Fibroblast of skin of abdomen (primary cell): ENCODE data around the gene KRTAP6-1. TPM values are rescaled to one million over a fixed set of nuclear protein-coding genes. Genes with fewer than 3 reads are reported as not detected.

ENCODE experiments used
- DNase-seq: peaks from one replicate; pipeline ENCODE4 v3.0.0-alpha.2; 2013
- polyA plus RNA-seq, 2 experiments: library from polyadenylated mRNA; unstranded; fragments of 120-200 nt; gene quantifications; one replicate each; pipeline ENCODE4 v1.2.1, GENCODE V29; 2013; ENCODE audit not compliant: insufficient read length in 2 of 2

The KRTAP6-1 gene, protein sequence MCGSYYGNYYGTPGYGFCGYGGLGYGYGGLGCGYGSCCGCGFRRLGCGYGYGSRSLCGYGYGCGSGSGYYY
- not detected for polyA plus RNA-seq (2013, experiment 1 of 2; ENCODE audit: insufficient read length)
- polyA plus RNA-seq (2013, experiment 2 of 2; ENCODE audit: insufficient read length): not detected

DNA sequence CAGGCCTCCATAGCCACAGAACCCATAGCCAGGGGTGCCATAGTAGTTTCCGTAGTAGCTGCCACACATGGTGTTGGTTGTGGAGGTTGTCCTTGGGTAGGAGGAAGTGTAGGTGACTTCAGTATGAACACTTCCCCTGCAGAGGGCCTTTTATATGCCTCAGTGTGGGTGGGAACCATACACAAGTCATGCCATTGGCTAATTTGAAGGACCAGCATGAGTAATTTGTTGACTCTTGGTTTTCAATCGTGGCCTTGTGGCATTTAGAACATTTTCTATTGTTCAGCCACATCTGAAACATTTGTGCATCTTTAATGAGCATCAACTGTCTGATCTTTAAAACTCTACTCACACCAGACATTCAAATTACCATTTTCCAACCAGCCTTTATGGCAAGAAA lies at the start of gene KRTAP6-1:
Gene KRTAP6-1, minus strand, starts transcription at position 95 of the 400 bp plus-strand sequence. Its CDS starts 26 bp downstream, at position 69.
- no peak for DNase-seq

DNA sequence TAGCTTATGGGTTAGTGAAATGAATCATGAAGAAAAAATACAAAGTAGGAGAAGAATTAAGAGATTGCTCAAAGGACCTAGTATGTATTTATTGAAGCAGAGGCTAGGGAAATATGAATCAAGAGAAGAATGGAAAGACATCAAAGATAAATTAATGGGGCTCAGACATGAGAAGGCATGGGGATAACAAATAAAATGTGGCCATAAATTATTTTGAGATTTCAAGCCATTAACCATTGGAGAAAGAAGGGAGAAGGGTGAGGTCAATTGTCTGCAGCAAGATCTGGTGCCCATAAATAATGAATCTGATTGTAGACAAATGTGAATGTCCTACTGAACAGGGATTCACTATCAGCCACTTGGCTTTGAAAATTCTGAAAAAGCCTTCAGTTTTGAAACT lies 39.2 kb upstream of the KRTAP6-1 start:
- DNase-seq: peak; percentile 6

DNA sequence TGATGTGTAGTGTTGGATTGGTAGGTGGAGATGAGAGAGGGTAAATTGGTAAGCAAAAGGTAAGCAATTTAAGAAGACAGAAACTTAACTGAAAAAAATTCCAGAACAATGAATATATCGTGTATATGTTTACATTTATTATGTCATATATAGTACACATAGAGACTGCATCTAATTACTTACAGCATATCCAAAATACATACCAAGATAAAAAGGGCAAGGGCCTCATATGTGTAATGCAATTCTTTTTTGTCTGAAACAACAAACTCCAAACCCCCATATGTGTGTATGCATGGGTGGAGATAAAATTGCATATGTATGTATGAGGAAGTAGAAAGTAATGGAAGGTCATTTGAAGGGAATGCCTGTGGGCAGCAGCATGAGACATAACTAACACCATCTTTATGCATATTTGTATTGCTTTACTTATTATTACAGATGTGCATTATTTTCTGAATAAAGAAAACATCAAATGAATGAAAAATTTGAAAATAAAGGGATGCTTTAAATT lies 33.2 kb upstream of the KRTAP6-1 start:
- DNase-seq: no peak

DNA sequence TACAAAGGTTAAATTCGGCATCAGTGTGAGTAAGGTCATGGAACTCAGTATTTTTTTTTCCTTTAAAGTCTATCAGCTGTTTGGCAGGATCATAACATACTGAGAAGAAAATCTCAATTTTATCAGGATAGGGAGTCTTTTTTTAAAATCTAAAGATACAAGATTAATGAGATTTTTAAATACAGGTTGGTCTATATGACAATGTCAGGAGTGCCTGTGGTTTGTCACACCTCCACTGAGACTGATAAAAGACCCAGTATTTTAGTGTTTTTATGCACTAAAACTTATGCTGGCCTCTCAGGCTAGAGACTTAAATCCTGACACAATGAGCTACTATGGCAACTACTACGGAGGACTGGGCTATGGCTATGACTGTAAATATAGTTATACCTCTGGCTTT lies 28.8 kb upstream of the KRTAP6-1 start, which contains the start of gene KRTAP20-3:
Gene KRTAP20-3, plus strand, starts transcription at position 301 of the 400 bp plus-strand sequence.
- no peak for DNase-seq

DNA sequence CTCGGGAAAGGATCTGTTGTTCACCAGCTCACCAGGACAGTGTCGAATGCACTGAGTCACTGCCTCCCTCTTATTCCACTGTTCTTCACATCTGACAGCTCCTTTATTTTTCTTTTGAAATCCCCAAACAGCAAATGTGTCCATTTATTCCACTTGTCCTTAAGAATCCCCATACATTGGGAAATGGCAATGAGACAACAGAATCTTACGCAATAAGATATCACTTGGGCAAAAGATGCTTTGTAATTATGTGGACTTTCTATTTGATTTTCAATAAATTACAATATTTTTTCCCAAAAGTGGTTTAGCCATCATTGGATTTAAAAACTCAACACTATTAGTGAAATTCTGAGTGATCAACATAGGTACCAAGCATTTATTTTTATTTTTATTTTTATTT lies 25.0 kb upstream of the KRTAP6-1 start:
- DNase-seq: no peak

DNA sequence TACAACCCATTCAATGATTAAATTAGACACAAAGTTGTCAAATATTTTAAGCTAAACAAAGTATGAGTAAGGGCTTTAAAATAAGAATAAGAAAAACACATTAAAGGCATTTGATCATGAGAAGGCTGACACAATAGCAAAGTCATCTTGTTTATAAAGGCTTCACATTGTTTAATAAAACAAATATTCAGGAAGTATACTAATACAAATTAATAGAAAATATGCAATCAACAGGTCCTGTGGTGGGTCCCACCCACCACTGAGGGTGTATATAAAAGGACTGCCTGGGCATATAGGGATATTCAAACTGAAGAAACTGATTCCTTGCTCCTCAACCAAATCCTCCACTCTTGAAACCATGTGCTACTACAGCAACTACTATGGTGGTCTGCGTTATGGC lies 21.2 kb upstream of the KRTAP6-1 start, which contains the start of gene KRTAP20-2:
Gene KRTAP20-2, plus strand, starts transcription at position 301 of the 400 bp plus-strand sequence. Its CDS starts 58 bp downstream, at position 359.
- DNase-seq: no peak

DNA sequence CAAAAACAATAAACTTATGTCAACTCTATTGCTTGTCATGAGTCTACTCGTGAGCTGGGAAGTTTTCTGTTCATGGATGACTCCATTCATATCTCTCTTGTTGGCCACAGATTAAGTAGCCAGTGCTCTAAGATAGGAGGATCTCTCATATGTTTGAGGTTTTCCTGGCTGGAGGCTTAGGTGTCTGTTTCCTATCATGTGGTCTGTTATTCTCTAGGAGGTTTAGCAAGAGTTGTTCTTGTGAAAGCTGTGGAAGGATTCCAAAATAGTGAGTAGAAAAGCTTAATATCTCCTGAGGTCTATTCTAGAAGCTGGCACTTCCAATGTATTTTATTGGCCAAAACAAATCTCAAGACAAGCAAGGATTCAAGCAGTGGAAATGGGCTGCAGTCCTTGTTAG lies 15.5 kb upstream of the KRTAP6-1 start:
- no peak for DNase-seq

DNA sequence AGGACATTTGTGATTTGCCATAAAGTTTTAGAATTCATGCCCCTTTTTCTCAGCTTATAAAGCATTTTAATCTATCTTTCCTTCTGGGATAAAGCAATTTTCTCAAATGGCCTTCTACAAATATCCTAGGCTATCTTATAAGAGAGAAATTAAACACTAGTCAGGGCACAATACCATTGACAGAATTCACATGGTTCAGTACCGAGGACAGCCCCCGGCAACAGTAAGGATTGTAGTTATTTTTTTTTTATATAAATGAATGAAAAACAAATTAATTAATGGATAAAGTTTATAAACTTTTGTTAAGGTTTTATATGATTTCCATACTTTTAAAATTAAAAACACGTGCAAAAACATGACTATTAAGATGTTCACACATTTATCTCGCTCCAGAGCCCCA lies 14.4 kb upstream of the KRTAP6-1 start:
- DNase-seq: no peak

DNA sequence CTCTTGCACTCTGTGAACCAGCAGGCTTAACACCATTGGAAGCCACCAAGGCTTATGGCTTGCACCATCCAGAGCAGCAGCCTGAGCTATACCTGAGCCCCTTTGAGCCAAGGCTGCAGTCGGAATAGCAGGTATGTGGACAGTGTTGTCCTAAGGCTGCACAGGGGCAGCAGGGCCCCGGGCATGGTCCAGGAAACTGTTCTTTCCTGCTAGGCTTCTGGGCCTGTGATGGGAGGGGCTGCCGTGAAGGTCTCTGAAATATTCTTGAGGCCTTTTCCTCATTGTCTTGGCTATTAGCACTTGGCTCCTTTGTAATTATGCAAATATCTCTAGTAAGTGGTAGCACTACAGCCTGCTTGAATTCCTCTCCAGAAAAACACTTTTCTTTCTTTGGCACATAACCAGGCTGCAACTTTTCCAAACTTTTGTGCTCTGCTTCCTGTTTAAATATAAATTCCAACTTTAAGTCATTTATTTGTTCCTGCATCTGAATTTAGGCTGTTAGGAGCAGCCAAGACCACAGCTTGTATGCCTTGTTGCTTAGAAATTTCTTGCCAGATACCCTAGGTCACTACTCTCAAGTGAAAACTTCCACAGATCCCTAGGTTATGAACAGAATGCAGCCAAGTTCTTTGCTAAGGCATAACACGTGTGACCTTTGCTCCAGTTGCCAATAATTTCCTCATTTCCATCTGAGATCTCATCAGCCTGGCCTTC lies 11.9 kb upstream of the KRTAP6-1 start:
- DNase-seq: no peak

DNA sequence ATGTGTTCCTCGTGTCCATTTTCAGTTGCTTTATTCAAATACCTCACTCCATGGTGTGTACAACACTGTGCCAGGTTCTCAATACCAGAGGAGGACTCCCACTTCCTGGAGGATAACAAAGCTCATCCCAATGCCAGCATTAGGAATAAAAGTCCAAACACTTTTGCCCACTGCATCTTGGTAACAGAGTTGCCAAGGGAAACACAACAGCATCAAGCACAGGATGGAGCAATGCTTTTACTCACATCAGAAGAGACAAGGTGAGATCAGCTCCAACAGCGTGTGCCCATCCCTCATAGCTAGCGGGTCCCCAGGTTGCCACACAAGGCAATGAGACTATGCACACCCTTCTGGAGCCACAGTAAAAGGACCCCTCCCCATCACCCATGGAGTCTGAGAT lies 9.6 kb upstream of the KRTAP6-1 start:
- DNase-seq: no peak

DNA sequence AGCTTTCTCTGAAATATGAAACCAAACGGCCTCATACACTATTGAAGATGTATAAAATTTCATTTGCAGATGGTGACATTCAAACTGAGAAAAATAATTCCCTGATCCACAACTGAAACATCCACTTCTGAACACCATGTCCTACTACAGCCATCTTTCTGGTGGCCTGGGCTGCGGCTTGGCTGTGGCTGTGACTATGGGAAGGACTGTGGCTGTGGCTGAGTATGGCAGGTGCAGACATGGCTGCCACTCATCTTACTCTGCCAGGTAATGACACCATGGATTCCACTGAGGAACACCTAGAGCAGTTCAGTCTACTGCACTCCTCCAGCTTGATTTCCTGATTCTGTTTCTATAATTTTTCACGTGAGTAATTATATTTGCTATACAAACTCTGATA lies 6.8 kb upstream of the KRTAP6-1 start, which contains the start of gene KRTAP20-4:
Gene KRTAP20-4, plus strand, starts transcription at position 106 of the 400 bp plus-strand sequence.
- DNase-seq: no peak

DNA sequence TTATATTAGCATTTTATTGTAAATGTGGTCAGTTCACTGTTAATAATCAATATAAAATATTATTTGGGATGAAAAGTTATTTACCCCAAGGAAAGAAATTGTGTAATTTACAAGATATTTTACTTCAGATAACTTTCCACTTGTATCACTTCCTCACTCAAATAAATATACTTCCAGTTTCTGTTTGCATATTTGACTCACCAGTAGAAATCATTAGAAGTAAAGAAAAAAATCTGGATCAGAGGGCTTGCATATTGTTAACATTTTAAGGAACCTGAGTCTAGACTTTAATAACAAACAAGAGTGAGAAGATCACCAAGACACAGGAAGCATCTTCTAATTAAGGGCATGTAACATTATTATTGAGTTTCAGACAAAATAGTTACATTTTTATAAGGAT lies 6.3 kb upstream of the KRTAP6-1 start:
- no peak for DNase-seq

DNA sequence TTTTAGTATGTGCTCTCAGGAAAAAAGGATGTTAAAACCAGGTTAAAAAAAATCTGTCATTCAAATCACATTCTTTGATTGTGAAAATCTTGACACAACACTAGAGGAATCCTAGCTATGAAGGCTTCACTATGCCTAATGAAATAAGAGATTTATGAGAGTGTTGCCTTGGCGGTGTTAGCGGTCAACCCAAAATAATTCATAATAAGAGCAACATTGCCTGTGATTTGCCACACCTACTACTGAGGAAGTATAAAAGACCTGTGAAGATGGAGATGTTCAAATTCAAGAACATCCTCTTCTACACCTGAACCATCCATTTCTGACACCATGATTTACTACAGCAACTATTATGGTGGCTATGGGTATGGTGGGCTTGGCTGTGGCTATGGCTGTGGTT lies 2.4 kb upstream of the KRTAP6-1 start, which contains the start of gene KRTAP20-1:
Gene KRTAP20-1, plus strand, starts transcription at position 301 of the 400 bp plus-strand sequence. Its CDS starts 30 bp downstream, at position 331.
- DNase-seq: no peak

DNA sequence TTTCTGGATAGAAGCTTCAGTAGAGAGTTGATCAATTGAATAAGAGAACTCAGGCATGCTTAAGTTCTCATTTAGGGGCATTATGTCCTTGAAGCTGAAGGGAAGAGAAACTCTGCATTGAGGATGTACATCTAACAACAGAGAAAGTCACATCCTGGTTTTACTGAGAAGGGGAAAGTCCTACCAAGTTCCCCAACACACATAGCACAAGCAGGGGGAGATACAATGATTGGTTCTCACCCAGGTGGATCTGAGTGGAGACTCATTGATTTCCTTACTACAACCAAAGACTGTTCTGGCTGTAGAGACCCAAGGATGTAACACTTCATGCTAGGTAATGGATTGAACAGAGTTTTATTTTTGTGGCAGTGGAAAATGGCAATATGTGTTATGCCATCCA lies 1.5 kb upstream of the KRTAP6-1 start:
- DNase-seq: no peak

DNA sequence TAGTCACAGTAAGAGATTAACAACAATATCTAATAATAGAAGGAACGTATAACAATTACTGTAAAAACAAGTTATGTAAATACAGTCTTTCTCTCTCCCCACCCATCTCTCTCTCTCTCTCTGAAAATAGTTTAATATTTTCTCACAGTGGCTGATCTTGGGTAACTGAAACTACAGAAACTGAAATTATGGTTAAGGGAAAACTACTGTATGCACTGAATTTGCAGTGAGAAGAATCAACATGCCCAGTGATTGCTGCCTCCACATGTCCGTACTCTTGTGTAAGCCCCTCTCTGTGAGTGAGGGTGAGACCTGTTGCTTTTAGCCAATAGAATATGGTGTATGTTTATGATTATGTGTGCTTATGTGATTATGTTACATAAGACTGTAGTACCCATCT lies 1.6 kb downstream of the KRTAP6-1 start:
- DNase-seq: no peak

DNA sequence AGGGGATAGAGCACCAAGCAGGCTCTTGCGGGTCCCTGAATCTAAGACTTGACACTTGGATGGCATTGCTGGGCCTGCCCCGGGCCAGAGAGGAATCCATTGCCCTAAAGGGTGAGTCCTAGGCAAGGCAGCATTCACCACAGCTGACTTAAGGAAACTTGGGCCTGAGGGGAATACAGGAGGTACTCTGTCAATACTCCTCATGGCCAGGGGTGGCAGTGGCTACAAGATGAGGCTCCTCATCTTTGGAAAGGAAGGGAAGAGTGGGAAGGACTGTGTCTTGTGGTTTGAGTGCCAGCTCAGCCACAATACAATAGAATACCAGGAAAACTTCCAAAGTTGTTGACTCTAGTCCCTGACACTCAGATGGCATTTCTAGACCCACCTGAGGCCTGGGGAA lies 7.8 kb downstream of the KRTAP6-1 start:
- no peak for DNase-seq

DNA sequence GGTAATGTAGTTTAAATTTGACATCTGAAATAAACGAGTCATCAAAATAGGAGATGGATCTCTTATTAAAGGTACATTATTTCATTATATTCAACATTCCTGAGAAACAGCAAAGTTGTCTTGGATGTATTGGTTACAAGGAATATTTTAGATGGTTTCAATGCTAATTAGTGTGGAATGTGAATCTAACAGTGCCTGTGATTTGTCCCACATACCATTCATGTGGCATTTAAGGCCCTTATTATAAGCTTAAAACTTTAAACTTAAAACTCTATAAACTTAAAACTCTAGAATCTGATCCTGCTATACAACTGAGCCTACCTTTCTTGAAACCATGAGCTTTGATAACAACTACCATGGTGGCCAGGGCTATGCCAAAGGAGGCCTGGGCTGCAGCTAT lies 12.9 kb downstream of the KRTAP6-1 start, which contains the start of gene KRTAP22-1:
Gene KRTAP22-1, plus strand, starts transcription at position 301 of the 400 bp plus-strand sequence.
- DNase-seq: no peak

DNA sequence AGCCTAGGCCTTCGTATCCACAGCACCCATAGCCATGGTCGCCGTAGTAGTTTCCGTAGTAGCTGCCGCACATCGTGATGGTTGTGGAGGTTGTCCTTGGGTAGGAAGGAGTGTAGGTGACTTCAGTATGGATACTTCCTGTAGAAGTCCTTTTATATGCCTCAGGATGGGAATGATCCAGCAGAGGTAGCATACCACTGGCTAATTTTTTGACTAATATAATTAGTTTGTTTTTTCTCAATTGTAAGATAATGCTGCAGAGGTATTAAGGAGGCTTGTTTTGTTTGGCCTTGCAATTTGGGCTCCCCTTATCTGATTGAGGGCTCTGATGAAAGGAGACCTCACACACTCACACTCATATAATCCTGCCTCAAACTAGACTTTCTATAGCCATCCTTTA lies 14.9 kb downstream of the KRTAP6-1 start, which contains the start of gene KRTAP6-2:
Gene KRTAP6-2, minus strand, starts transcription at position 101 of the 400 bp plus-strand sequence. Its CDS starts 28 bp downstream, at position 73.
- DNase-seq: no peak

DNA sequence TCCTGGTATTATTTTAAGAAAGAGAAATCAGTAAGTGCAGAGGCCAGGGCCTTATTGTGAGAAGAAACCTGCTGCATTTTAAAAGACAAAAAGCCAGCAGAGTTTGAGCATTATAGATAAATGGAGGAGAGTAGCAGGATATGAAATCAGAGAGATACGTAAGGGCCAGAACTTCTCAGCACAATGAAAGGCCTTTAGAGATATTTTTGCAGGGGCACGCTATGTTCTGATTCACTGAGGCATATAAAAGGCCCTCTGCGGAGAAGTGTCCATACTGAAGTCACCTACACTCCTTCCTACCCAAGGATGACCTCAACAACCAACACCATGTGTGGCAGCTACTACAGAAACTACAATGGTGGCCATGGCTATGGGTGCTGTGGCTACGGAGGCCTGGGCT lies 21.6 kb downstream of the KRTAP6-1 start, which contains the start of gene KRTAP6-3:
Gene KRTAP6-3, plus strand, starts transcription at position 301 of the 400 bp plus-strand sequence. Its CDS starts 6 bp downstream, at position 307.
- DNase-seq: no peak

DNA sequence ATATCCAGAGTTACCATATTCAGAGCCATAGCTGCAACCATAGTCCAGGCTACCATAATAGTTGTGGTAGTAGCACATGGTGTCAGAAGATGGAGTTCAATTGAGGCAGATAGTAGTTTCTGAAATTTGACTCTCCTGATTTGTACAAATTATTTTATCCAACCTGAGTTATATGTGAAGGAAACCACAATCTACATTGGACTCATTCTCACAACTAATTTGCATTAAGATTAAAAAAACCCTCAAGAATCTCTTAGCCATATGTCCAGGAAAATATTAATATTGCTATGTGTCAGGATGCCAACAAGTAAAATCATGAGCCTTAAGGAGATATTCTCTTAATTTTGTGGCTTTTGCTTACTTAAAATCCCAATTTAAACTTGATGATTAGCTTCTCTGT lies 23.4 kb downstream of the KRTAP6-1 start, which contains the start of gene KRTAP22-2:
Gene KRTAP22-2, minus strand, starts transcription at position 101 of the 400 bp plus-strand sequence.
- no peak for DNase-seq

DNA sequence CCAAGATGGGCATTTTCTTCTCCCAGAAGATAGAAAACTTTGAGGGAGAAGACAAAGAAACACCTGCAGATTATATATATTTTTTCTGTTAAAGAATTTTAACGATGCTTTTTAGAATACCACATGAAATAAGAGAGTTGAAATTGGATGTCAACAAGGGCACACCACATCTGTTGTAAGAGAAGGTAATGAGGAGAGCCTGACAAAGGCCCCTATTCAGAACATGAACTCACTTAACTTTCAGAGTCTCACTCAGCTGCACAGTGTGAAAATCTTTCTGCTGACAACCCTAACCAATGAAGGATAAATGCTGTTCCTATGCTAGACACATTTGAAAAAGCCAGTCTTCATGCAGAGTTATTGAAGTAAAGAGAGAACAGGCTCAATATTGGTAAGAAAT lies 30.9 kb downstream of the KRTAP6-1 start:
- no peak for DNase-seq

DNA sequence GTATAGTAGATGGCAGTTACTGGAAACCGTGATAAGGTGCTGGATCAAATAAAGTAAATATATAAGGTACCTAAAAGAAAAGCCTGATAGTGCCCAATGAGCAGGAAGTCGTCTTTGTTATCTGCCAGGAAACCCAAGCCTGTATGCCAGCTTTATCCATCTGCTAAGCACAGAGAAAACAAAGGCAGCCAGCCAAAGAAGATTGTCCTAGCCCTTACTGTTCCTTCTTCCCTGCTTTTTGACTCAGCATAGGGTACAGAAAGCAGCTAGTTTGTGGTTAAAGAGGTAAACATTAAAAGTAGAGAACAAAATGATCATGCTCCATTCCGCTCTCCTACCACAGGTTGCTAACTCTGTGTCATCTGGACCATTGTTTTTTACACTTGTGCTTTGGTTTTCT lies 33.6 kb downstream of the KRTAP6-1 start:
- no peak for DNase-seq

DNA sequence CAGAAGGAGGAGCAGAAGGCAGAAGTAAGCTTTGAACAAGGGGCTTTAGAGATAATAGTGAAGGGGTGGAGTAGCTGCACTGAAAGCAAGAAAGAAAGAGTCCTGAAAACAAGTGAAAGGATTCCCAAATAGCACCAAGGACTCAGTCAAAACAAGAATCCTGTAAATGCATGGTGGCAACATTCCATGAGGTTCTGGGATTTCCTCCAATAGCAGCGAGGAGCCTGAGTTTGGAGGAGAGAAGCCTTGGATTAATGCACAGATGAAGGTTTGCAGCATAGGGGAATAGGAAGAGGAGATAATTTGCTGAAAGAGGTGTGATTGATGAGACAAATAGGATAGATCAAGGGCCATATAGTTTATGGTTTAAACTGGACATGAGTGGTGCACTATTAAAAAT lies 34.4 kb downstream of the KRTAP6-1 start:
- DNase-seq: no peak
